A549 (cell line): ENCODE measurements around the gene MYO1E. TPM values are rescaled to one million over a fixed set of nuclear protein-coding genes. Genes with fewer than 3 reads are reported as not detected.

ENCODE experiments used
- ATAC-seq, 2 experiments: fragments of 200-7000 bp in 1 of 2; fragments of >200 bp in 1 of 2; cut with Nextera tagmentation in 1 of 2; cut with Tn5 transposase in 1 of 2; 3 replicates each; pipeline versions ENCODE4 v1.8.0 to v1.9.1; 2018 to 2020; ENCODE audit warnings: mild to moderate bottlenecking in 1 of 2, moderate library complexity in 1 of 2
- CTCF ChIA-PET: fragments of 300-600 bp; sonication (Branson Sonifier 250); formaldehyde crosslinking; extraction: SDS; loops from one replicate; lab custom pipeline; 2021; ENCODE audit warnings: antibody characterized with exemption, inconsistent platforms; lab: Yijun Ruan, JAX
- POLR2A ChIA-PET: fragments of 350-600 bp; formaldehyde crosslinking; extraction: SDS; loops from one replicate; lab custom pipeline; 2021; ENCODE audit warnings: antibody characterized with exemption, inconsistent platforms; lab: Yijun Ruan, JAX
- DNase-seq, 2 experiments: peaks; one replicate each; pipeline versions ENCODE4 v3.0.0 to v3.0.0-alpha.2; 2011 to 2016; ENCODE audit warnings: low read depth in 1 of 2, low spot score in 1 of 2
- FAIRE-seq: peaks from 2 replicates; lab custom pipeline; 2011; peaks lifted over from hg19 to GRCh38; lab: Jason Lieb, UNC
- H3K27ac ChIP-seq, 2 experiments: fragments of >200 bp; sonication (Bioruptor Twin); formaldehyde crosslinking; 3 replicates each; pipeline ENCODE4 v1.5.1; 2016 to 2017
- H3K4me1 ChIP-seq: fragments of >200 bp; sonication (Bioruptor Twin); formaldehyde crosslinking; 3 replicates; pipeline ENCODE4 v1.6.1; 2016
- H3K4me2 ChIP-seq: fragments of >200 bp; sonication (Bioruptor Twin); formaldehyde crosslinking; 3 replicates; pipeline ENCODE4 v1.6.1; 2016
- H3K4me3 ChIP-seq: fragments of >200 bp; sonication (Bioruptor Twin); formaldehyde crosslinking; 3 replicates; pipeline ENCODE4 v1.5.1; 2016
- H3K9me3 ChIP-seq: fragments of >200 bp; sonication (Bioruptor Twin); formaldehyde crosslinking; 3 replicates; pipeline ENCODE4 v1.6.1; 2016
- BHLHE40 ChIP-seq: IDR thresholded peaks from 2 replicates; pipeline ENCODE4 v1.6.1; 2012; ENCODE audit warnings: low read depth, low read length, inconsistent platforms
- CBX2 ChIP-seq: fragments of 200-600 bp; sonication (generic); IDR thresholded peaks from 2 replicates; pipeline ENCODE4 v1.6.1; 2016; ENCODE audit warnings: low read depth, mild to moderate bottlenecking, borderline replicate concordance
- CHD2 ChIP-seq: fragments of 150-350 bp; IDR thresholded peaks from 2 replicates; pipeline ENCODE4 v1.6.1; 2014; ENCODE audit warnings: low read length; ENCODE audit not compliant: partially characterized antibody
- CTCF ChIP-seq: fragments of >200 bp; sonication (Bioruptor Twin); formaldehyde crosslinking; IDR thresholded peaks from 3 replicates; pipeline ENCODE4 v1.5.1; 2016
- EHF ChIP-seq: fragments of 250-450 bp; sonication (Bioruptor Pico); IDR thresholded peaks from 2 replicates; pipeline ENCODE4 v1.5.0; 2020; ENCODE audit warnings: mild to moderate bottlenecking
- EHMT2 ChIP-seq: fragments of 200-600 bp; sonication (generic); IDR thresholded peaks from 2 replicates; pipeline ENCODE4 v1.6.1; 2016; ENCODE audit warnings: antibody characterized with exemption, low read depth, mild to moderate bottlenecking, moderate library complexity
- ELK1 ChIP-seq: fragments of 150-350 bp; IDR thresholded peaks from 2 replicates; pipeline ENCODE4 v1.6.1; 2014; ENCODE audit warnings: low read depth, mild to moderate bottlenecking, low read length
- EP300 ChIP-seq, 2 experiments: fragments of >200 bp; sonication (Bioruptor Twin); formaldehyde crosslinking; IDR thresholded peaks; 2 replicates in 1 of 2; 3 replicates in 1 of 2; pipeline ENCODE4 v1.6.1; 2016 to 2017
- FOSB ChIP-seq: fragments of 250-450 bp; sonication (Bioruptor Pico); IDR thresholded peaks from 2 replicates; pipeline ENCODE4 v1.5.0; 2020; ENCODE audit warnings: mild to moderate bottlenecking, moderate library complexity
- FOXS1 ChIP-seq: fragments of 250-450 bp; sonication (Bioruptor Pico); IDR thresholded peaks from 2 replicates; pipeline ENCODE4 v1.5.0; 2020; ENCODE audit warnings: mild to moderate bottlenecking, moderate library complexity
- GATA3 ChIP-seq: IDR thresholded peaks from 2 replicates; pipeline ENCODE4 v1.6.1; 2012; ENCODE audit warnings: borderline replicate concordance
- KDM1A ChIP-seq: fragments of 200-600 bp; sonication (generic); IDR thresholded peaks from 2 replicates; pipeline ENCODE4 v1.6.1; 2016; ENCODE audit warnings: low read depth, mild to moderate bottlenecking
- MAFK ChIP-seq: fragments of 450-650 bp; IDR thresholded peaks from 2 replicates; pipeline ENCODE4 v1.6.1; 2014; ENCODE audit not compliant: partially characterized antibody
- NPAS2 ChIP-seq: fragments of 250-450 bp; sonication (Bioruptor Pico); IDR thresholded peaks from 2 replicates; pipeline ENCODE4 v1.8.0; 2022; ENCODE audit warnings: mild to moderate bottlenecking, moderate library complexity, borderline replicate concordance
- RCOR1 ChIP-seq: fragments of 150-350 bp; IDR thresholded peaks from 2 replicates; pipeline ENCODE4 v1.6.1; 2014; ENCODE audit warnings: antibody characterized with exemption, low read length, low read depth
- RNF2 ChIP-seq: fragments of 200-600 bp; sonication (generic); IDR thresholded peaks from 2 replicates; pipeline ENCODE4 v1.6.1; 2016; ENCODE audit warnings: low read depth, mild to moderate bottlenecking, antibody characterized with exemption, moderate library complexity, borderline replicate concordance
- ZNF302 ChIP-seq: fragments of 250-450 bp; sonication (Bioruptor Pico); IDR thresholded peaks from 2 replicates; pipeline ENCODE4 v1.9.0; 2021; ENCODE audit warnings: inconsistent platforms, mild to moderate bottlenecking, moderate library complexity
- WGBS: methylation state at CpG from one replicate; pipeline ENCODE4 v1.1.6; 2017; ENCODE audit errors: missing lambda C conversion rate; 5-methylcytosine and 5-hydroxymethylcytosine counted together
- polyA plus RNA-seq, 4 experiments: library from polyadenylated mRNA; depleted of rRNA in 3 of 4; stranded (reverse); fragments of >200 nt; fragmentation: RNase III in 1 of 4; extraction: RNeasy Plus Mini Kit Qiagen cat#74134 plus additional on column Dnase treatment in 1 of 4; gene quantifications; 2 replicates in 3 of 4; 3 replicates in 1 of 4; pipeline ENCODE4 v1.2.3, GENCODE V29; 2011 to 2017

MYO1E gene
- polyA plus RNA-seq, 2 of the 4 experiments (the other 2 are of a cell fraction) = 202 to 497 TPM

GRCh38 chr15:59227021-59227420 is 145.7 kb downstream of the MYO1E start:
- FAIRE-seq (no peak), DNase-seq (no peak), ATAC-seq (no peak)
- Histone ChIP-seq H3K9me3 (no peaks in the 10 kb centered on the region), H3K4me1 (peaks cover 45% of the 10 kb centered on the region), H3K4me2 (no peak overlapping the region), H3K4me3 (no peak overlapping the region), H3K27ac (peak overlapping the region in 1 of 2 experiments; percentile 9; a peak in 1 of 6 replicates)
- WGBS = 89% methylated on average over 4 of the region's 4 CpGs
- ChIA-PET POLR2A (no interaction called here), CTCF (interaction anchor here (1.0 kb wide), 1 partner anchor 111 kb away, joined by 3 read pairs; no protein-coding TSS in a partner anchor)
- no peak for TF ChIP-seq ZNF302 (CRISPR knock-in tag)
- TF ChIP-seq RNF2 = no peak
- TF ChIP-seq KDM1A = no peak
- TF ChIP-seq BHLHE40 = no peak
- TF ChIP-seq CBX2 = no peak
- no peak for TF ChIP-seq CTCF
- no peak for TF ChIP-seq ELK1
- no peak for TF ChIP-seq NPAS2
- no peak for TF ChIP-seq EHMT2
- no peak for TF ChIP-seq MAFK
- no peak for TF ChIP-seq GATA3
- no peak for TF ChIP-seq FOXS1 (CRISPR knock-in tag)

GRCh38 chr15:59224474-59224873 is 148.2 kb downstream of the MYO1E start:
- WGBS = 92% methylated on average over 7 of the region's 7 CpGs
- FAIRE-seq (no peak), ATAC-seq (no peak; a peak in 1 of 6 replicates)

More at GRCh38 chr15:59224474-59224873, 148.2 kb downstream of the MYO1E start:
- H3K4me3 ChIP-seq = no peak overlapping the region
- H3K9me3 ChIP-seq = no peaks in the 10 kb centered on the region
- ChIA-PET CTCF (interaction anchor here (0.6 to 3.0 kb wide), 8 partner anchors 14 to 268 kb away, joined by 3 to 12 read pairs (median 5); no protein-coding TSS in a partner anchor), POLR2A (no interaction called here)
- no peak overlapping the region for H3K4me2 ChIP-seq
- DNase-seq = no peak
- no peak for TF ChIP-seq CTCF
- no peak for TF ChIP-seq RCOR1
- no peak for TF ChIP-seq FOSB
- no peak for TF ChIP-seq CBX2
- TF ChIP-seq EHF = no peak
- no peak for TF ChIP-seq EP300 (IDR thresholded peaks at IDR 0.05)
- TF ChIP-seq CHD2 = no peak
- TF ChIP-seq, all 56 proteins: peak for 0
- 0 out of 6 replicates have a peak overlapping the region, but pooled peaks of 1 of the 2 experiments have one; percentile 3 for H3K27ac ChIP-seq
- peaks cover 25% of the 10 kb centered on the region for H3K4me1 ChIP-seq
